GM18951 (cell line): ENCODE measurements around the gene MCTP1.

Experiments
- POLR2A ChIP-seq: IDR thresholded peaks from 4 replicates; pipeline ENCODE4 v1.6.1; 2011; ENCODE audit warnings: mild to moderate bottlenecking; ENCODE audit not compliant: insufficient read length, insufficient read depth; ENCODE audit errors: extremely low read depth
- in situ Hi-C: fragments of 300-500 bp; cut with MboI; formaldehyde crosslinking; loops from one replicate; pipeline ENCODE4 v1.12.0; 2022; ENCODE audit warnings: low sequenced_read_pairs, mixed read lengths, inconsistent platforms; ENCODE audit not compliant: unreplicated experiment

Gene MCTP1

GRCh38 chr5:94699562-94699961 lies 585.3 kb downstream of the MCTP1 start:
- in situ Hi-C loops, result no loop called here
- no peak for TF ChIP-seq POLR2A

- in situ Hi-C loops, result no loop called here
- no peak for TF ChIP-seq POLR2A
These were observed 586.7 kb downstream of the MCTP1 start for GRCh38 chr5:94698197-94698596.

GRCh38 chr5:94694671-94695070 lies 590.2 kb downstream of the MCTP1 start:
- in situ Hi-C loops, result no loop called here
- TF ChIP-seq POLR2A, result no peak

- TF ChIP-seq POLR2A, result no peak
- in situ Hi-C loops, result no loop called here
These were observed 591.0 kb downstream of the MCTP1 start for GRCh38 chr5:94693845-94694370.

GRCh38 chr5:94693043-94693822 lies 591.7 kb downstream of the MCTP1 start:
- in situ Hi-C loops, result no loop called here
- TF ChIP-seq POLR2A, result no peak

GRCh38 chr5:94692581-94692980 lies 592.3 kb downstream of the MCTP1 start:
- no peak for TF ChIP-seq POLR2A
- in situ Hi-C loops, result no loop called here

- in situ Hi-C loops, result no loop called here
- no peak for TF ChIP-seq POLR2A
These were observed 592.9 kb downstream of the MCTP1 start for GRCh38 chr5:94691949-94692348.

GRCh38 chr5:94691291-94691690 lies 593.6 kb downstream of the MCTP1 start:
- no peak for TF ChIP-seq POLR2A
- in situ Hi-C loops, result no loop called here

GRCh38 chr5:94690778-94691177 lies 594.1 kb downstream of the MCTP1 start:
- no peak for TF ChIP-seq POLR2A

GRCh38 chr5:94689908-94690307 lies 595.0 kb downstream of the MCTP1 start:
- no peak for TF ChIP-seq POLR2A

More at GRCh38 chr5:94690778-94691177, 594.1 kb downstream of the MCTP1 start:
- in situ Hi-C loops, result no loop called here

GRCh38 chr5:94682814-94683520 lies 601.9 kb downstream of the MCTP1 start:
- in situ Hi-C loops, result no loop called here
- no peak for TF ChIP-seq POLR2A

More at GRCh38 chr5:94689908-94690307, 595.0 kb downstream of the MCTP1 start:
- in situ Hi-C loops, result no loop called here

GRCh38 chr5:94675965-94676618 lies 608.8 kb downstream of the MCTP1 start:
- in situ Hi-C loops, result no loop called here
- TF ChIP-seq POLR2A, result no peak
